Activated CD4-positive, alpha-beta T cell treated with anti-CD3 and anti-CD28 coated beads for 48 hours (primary cell): ENCODE measurements around the gene CAPN2.

Experiments
- DNase-seq: peaks from one replicate; pipeline ENCODE4 v3.0.0-alpha.2; 2020

CAPN2 gene

GRCh38 chr1:223763881-223764280 is 51.5 kb downstream of the CAPN2 start:
- no peak for DNase-seq

- DNase-seq = no peak
Observed at GRCh38 chr1:223765036-223765718, 52.8 kb downstream of the CAPN2 start.

- DNase-seq = no peak
Observed at GRCh38 chr1:223765719-223766340, 53.5 kb downstream of the CAPN2 start.

GRCh38 chr1:223770621-223771315 is 58.4 kb downstream of the CAPN2 start:
- no peak for DNase-seq

GRCh38 chr1:223771469-223771813 is 59.1 kb downstream of the CAPN2 start:
- DNase-seq = no peak

- peak; percentile 22 for DNase-seq
Observed at GRCh38 chr1:223771814-223772770, 59.8 kb downstream of the CAPN2 start.

- no peak for DNase-seq
Observed at GRCh38 chr1:223772771-223773160, 60.4 kb downstream of the CAPN2 start.

- DNase-seq = no peak
Observed at GRCh38 chr1:223774134-223774814, 61.9 kb downstream of the CAPN2 start.

GRCh38 chr1:223775054-223775453 is 62.7 kb downstream of the CAPN2 start:
- DNase-seq = no peak

- no peak for DNase-seq
Observed at GRCh38 chr1:223775711-223776074, 63.4 kb downstream of the CAPN2 start.

- DNase-seq = peak; percentile 62
Observed at GRCh38 chr1:223776075-223776814, 63.9 kb downstream of the CAPN2 start.

- no peak for DNase-seq
Observed at GRCh38 chr1:223776826-223777454, 64.6 kb downstream of the CAPN2 start.

GRCh38 chr1:223780318-223780717 is 68.0 kb downstream of the CAPN2 start:
- no peak for DNase-seq

- DNase-seq = no peak
Observed at GRCh38 chr1:223780949-223781348, 68.6 kb downstream of the CAPN2 start.

- no peak for DNase-seq
Observed at GRCh38 chr1:223783676-223784075, 71.3 kb downstream of the CAPN2 start.

- DNase-seq = no peak
Observed at GRCh38 chr1:223784541-223784940, 72.2 kb downstream of the CAPN2 start.

GRCh38 chr1:223785808-223786207 is 73.5 kb downstream of the CAPN2 start:
- no peak for DNase-seq

- no peak for DNase-seq
Observed at GRCh38 chr1:223788746-223789415, 76.5 kb downstream of the CAPN2 start.

- no peak for DNase-seq
Observed at GRCh38 chr1:223792046-223792445, 79.7 kb downstream of the CAPN2 start.

- DNase-seq = no peak
Observed at GRCh38 chr1:223793716-223794115, 81.4 kb downstream of the CAPN2 start.
